B cell (primary cell): ENCODE results near the gene MS4A18. TPM values are rescaled to one million over a fixed set of nuclear protein-coding genes. Genes with fewer than 3 reads are reported as not detected.
"Not testable (repeated sequence)": the region's sequence is repeated elsewhere in the genome, so short reads cannot be mapped to it uniquely, and the experiment has no call there.

Source experiments
- ATAC-seq: fragments of 200-7000 bp; cut with Tn5 transposase; one replicate; pipeline ENCODE4 v1.10.0; 2021; ENCODE audit warnings: low read depth, mild to moderate bottlenecking, moderate number of reproducible peaks, moderate library complexity
- CTCF ChIA-PET: fragments of 350-600 bp; sonication (Branson Sonifier 250); formaldehyde crosslinking; loops from one replicate; lab custom pipeline; 2021; ENCODE audit warnings: antibody characterized with exemption, inconsistent platforms; lab: Charles Lee
- POLR2A ChIA-PET: fragments of 350-600 bp; sonication (Branson Sonifier 250); formaldehyde crosslinking; loops from one replicate; lab custom pipeline; 2021; ENCODE audit warnings: antibody characterized with exemption; lab: Charles Lee
- DNase-seq: peaks from one replicate; pipeline ENCODE4 v3.0.0; 2013
- H2AFZ ChIP-seq: 2 replicates; pipeline ENCODE4 v1.6.1; 2012; ENCODE audit warnings: mild to moderate bottlenecking, low read depth, low read length; ENCODE audit not compliant: insufficient read depth, poor library complexity, severe bottlenecking
- H3K27ac ChIP-seq, 2 donors: 1 replicate in 1 of 2; 2 replicates in 1 of 2; pipeline ENCODE4 v1.5.1; 2012 to 2013; ENCODE audit warnings: low read length in 2 of 2, mild to moderate bottlenecking in 2 of 2, moderate library complexity in 1 of 2
- H3K27me3 ChIP-seq, 4 experiments: fragments of 200-600 bp in 1 of 4; sonication (generic) in 1 of 4; replicated peaks in 1 of 4; 1 replicate in 2 of 4; 2 replicates in 2 of 4; pipeline versions ENCODE4 v1.6.1 to v1.7.0; 2013 to 2016; ENCODE audit warnings: low read length in 3 of 4, mild to moderate bottlenecking in 2 of 4, mixed read lengths in 1 of 4, moderate library complexity in 1 of 4; ENCODE audit not compliant: insufficient read depth in 4 of 4, control insufficient read depth in 3 of 4; ENCODE audit errors: control extremely low read depth in 1 of 4
- H3K36me3 ChIP-seq, 2 experiments: replicated peaks in 1 of 2; 1 replicate in 1 of 2; 2 replicates in 1 of 2; pipeline versions ENCODE4 v1.6.1 to v1.7.1; 2013; ENCODE audit warnings: low read length in 1 of 2; ENCODE audit not compliant: insufficient read depth in 2 of 2, control insufficient read depth in 1 of 2; ENCODE audit errors: control extremely low read depth in 1 of 2, extremely low read depth in 1 of 2
- H3K4me1 ChIP-seq, 2 donors: fragments of 200-600 bp in 1 of 2; sonication (generic) in 1 of 2; 1 replicate in 1 of 2; 2 replicates in 1 of 2; pipeline versions ENCODE4 v1.5.1 to v1.6.1; 2013 to 2017; ENCODE audit warnings: low read length in 2 of 2; ENCODE audit not compliant: control insufficient read depth in 2 of 2, insufficient read depth in 2 of 2
- H3K4me2 ChIP-seq: replicated peaks from 2 replicates; pipeline ENCODE3; 2012; ENCODE audit warnings: mild to moderate bottlenecking, low read depth, low read length; ENCODE audit not compliant: poor library complexity, severe bottlenecking
- H3K4me3 ChIP-seq, 5 experiments: fragments of 200-600 bp in 1 of 5; sonication (generic) in 1 of 5; 1 replicate in 3 of 5; 2 replicates in 2 of 5; pipeline versions ENCODE4 v1.5.1 to v1.7.0; 2011 to 2016; ENCODE audit warnings: low read length in 4 of 5, mild to moderate bottlenecking in 4 of 5, low read depth in 2 of 5, control low read depth in 1 of 5, moderate library complexity in 1 of 5; ENCODE audit not compliant: insufficient read depth in 1 of 5; ENCODE audit errors: control extremely low read depth in 1 of 5, extremely low read depth in 1 of 5
- H3K79me2 ChIP-seq: fragments of 200-600 bp; sonication (generic); one replicate; pipeline ENCODE4 v1.6.0; 2016; ENCODE audit warnings: low read length; ENCODE audit not compliant: control insufficient read depth, insufficient read depth
- H3K9ac ChIP-seq: fragments of 200-600 bp; sonication (generic); 2 replicates; pipeline ENCODE4 v1.6.1; 2017; ENCODE audit warnings: mild to moderate bottlenecking, low read length, moderate library complexity
- H3K9me3 ChIP-seq, 3 donors: one replicate each; pipeline versions ENCODE4 v1.6.1 to v1.7.1; 2013; ENCODE audit warnings: low read length in 2 of 3; ENCODE audit not compliant: control insufficient read depth in 2 of 3, insufficient read depth in 1 of 3; ENCODE audit errors: control extremely low read depth in 1 of 3
- H4K20me1 ChIP-seq: 2 replicates; pipeline ENCODE4 v1.6.0; 2012; ENCODE audit warnings: mild to moderate bottlenecking, low read length; ENCODE audit not compliant: insufficient read depth, control insufficient read depth, poor library complexity, severe bottlenecking
- H3K27ac Mint-ChIP-seq: one replicate; pipeline ENCODE4 v1.8.0; 2021; ENCODE audit warnings: mixed read lengths
- H3K27me3 Mint-ChIP-seq: one replicate; pipeline ENCODE4 v1.8.0; 2021; ENCODE audit warnings: mixed read lengths
- H3K4me1 Mint-ChIP-seq: one replicate; pipeline ENCODE4 v1.8.0; 2021; ENCODE audit warnings: mixed read lengths
- H3K4me3 Mint-ChIP-seq: one replicate; pipeline ENCODE4 v1.8.0; 2021; ENCODE audit warnings: mixed read lengths
- H3K9me3 Mint-ChIP-seq: one replicate; pipeline ENCODE4 v1.8.0; 2022; ENCODE audit warnings: mixed read lengths; ENCODE audit not compliant: insufficient read depth
- EZH2 ChIP-seq: IDR thresholded peaks from 2 replicates; pipeline ENCODE4 v1.6.1; 2012; ENCODE audit warnings: borderline replicate concordance, low read depth, mild to moderate bottlenecking, moderate library complexity, low read length; ENCODE audit not compliant: insufficient read depth, poor library complexity, severe bottlenecking
- WGBS: methylation state at CpG from one replicate; pipeline ENCODE4 v1.1.5; 2013; ENCODE audit warnings: missing lambda C conversion rate; ENCODE audit not compliant: insufficient coverage; 5-methylcytosine and 5-hydroxymethylcytosine counted together
- intact Hi-C: fragments of 100-400 bp; cut with micrococcal nuclease; formaldehyde crosslinking; loops from one replicate; pipeline ENCODE4 v1.10.0; 2022
- polyA plus RNA-seq: library from polyadenylated mRNA; depleted of rRNA; stranded (reverse); fragments of >200 nt; gene quantifications from 2 replicates; pipeline ENCODE4 v1.2.3, GENCODE V29; 2012
- total RNA-seq, 2 donors: library from RNA; stranded (reverse); fragments of 120-200 nt in 1 of 2; gene quantifications; 1 replicate in 1 of 2; 2 replicates in 1 of 2; pipeline versions ENCODE4 v1.2.3 to v1.2.4, GENCODE V29; 2013 to 2022
- TF ChIP-seq, protein P1 (sequence below): fragments of 200-600 bp; IDR thresholded peaks from one replicate; pipeline ENCODE4 v1.8.0; 2022; ENCODE audit warnings: antibody characterized with exemption, mild to moderate bottlenecking

MS4A18 gene
- total and polyA plus RNA-seq, 2 donors (not counting 1 experiment from before 2014, with no cell fraction given) = not detected

DNA sequence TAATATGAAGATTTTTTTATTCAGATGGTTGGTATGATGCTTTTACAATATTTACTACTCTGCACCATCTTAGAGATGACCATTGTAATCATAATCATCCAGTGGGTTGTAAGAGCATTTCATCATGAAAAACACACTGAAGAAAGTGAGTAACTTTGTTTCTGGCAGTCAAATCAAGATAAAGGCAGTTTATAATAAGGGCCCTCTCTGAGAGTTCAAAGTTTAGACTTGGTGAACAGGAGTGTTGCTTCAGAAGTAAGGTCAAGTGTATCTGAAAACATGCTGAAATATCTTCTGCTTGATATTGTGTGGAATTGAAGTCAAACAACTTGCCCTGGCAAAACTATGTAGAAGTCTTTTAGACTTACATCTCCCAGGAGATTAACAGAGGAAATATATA is 44.6 kb upstream of the MS4A18 start:
- Histone ChIP-seq H2AFZ (no peak overlapping the region), H3K27me3 (peaks cover 0 to 1% (median 0%) of the 10 kb centered on the region in 4 experiments), H3K4me2 (no peak overlapping the region), H3K4me1 (peaks cover 12 to 13% of the 10 kb centered on the region in 2 donors), H3K4me3 (no peak overlapping the region), H3K9ac (no peak overlapping the region), H3K27ac (no peak overlapping the region), H4K20me1 (no peaks in the 10 kb centered on the region), H3K36me3 (no peaks in the 10 kb centered on the region), H3K9me3 (peaks cover 3 to 27% (median 15%) of the 10 kb centered on the region in 3 donors), H3K79me2 (no peaks in the 10 kb centered on the region)
- H3K27me3 Mint-ChIP-seq = peaks cover 8% of the 10 kb centered on the region
- DNase-seq = no peak
- H3K4me3 Mint-ChIP-seq = no peak overlapping the region
- TF ChIP-seq, protein P1, sequence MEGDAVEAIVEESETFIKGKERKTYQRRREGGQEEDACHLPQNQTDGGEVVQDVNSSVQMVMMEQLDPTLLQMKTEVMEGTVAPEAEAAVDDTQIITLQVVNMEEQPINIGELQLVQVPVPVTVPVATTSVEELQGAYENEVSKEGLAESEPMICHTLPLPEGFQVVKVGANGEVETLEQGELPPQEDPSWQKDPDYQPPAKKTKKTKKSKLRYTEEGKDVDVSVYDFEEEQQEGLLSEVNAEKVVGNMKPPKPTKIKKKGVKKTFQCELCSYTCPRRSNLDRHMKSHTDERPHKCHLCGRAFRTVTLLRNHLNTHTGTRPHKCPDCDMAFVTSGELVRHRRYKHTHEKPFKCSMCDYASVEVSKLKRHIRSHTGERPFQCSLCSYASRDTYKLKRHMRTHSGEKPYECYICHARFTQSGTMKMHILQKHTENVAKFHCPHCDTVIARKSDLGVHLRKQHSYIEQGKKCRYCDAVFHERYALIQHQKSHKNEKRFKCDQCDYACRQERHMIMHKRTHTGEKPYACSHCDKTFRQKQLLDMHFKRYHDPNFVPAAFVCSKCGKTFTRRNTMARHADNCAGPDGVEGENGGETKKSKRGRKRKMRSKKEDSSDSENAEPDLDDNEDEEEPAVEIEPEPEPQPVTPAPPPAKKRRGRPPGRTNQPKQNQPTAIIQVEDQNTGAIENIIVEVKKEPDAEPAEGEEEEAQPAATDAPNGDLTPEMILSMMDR = no peak
- TF ChIP-seq EZH2 = no peak
- no peak overlapping the region for H3K27ac Mint-ChIP-seq
- peaks cover 15% of the 10 kb centered on the region for H3K4me1 Mint-ChIP-seq
- ChIA-PET CTCF (no interaction called here), POLR2A (no interaction called here)
- H3K9me3 Mint-ChIP-seq = peaks cover 17% of the 10 kb centered on the region
- intact Hi-C loops = no loop called here
- ATAC-seq = no peak

DNA sequence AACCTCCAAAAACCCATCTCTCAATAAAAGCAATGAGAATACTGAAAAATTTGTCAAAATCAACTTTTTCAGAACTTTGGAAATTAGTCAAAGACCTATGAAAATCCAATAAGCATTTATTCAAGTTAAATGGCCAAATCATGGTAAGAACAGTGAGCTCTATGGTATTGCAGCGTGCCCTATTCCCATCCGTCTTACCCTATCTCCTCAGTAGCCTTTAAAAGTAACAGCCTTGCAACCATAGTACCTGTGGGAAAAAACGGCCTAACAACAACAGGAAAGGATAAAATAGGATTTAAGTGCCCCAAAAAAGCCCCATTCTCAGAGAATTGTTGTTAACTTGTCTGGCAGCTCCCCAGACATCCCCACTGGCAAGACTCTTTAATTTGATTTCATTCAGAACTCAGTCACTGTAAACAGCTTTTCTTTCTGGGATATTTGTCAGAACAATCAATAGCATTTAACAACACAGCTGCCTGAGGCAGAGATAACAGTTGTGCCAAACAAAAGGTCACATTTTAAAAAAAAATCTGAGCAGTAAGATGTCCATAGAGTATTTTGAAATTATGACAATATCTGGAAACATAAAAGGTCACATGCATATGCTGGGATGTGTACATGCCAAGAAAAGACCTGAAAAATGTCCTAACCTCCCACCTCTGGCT is 43.9 kb upstream of the MS4A18 start:
- TF ChIP-seq EZH2 = no peak
- TF ChIP-seq, protein P1 = no peak
- H3K4me3 Mint-ChIP-seq = no peak overlapping the region
- no peak overlapping the region for H3K4me3 ChIP-seq
- ChIA-PET CTCF (no interaction called here), POLR2A (no interaction called here)
- DNase-seq (no peak), ATAC-seq (no peak)
- peaks cover 12 to 13% of the 10 kb centered on the region in 2 donors for H3K4me1 ChIP-seq
- H3K4me2 ChIP-seq = no peak overlapping the region
- no peak overlapping the region for H3K27ac Mint-ChIP-seq
- peaks cover 15% of the 10 kb centered on the region for H3K4me1 Mint-ChIP-seq
- no peaks in the 10 kb centered on the region for H3K36me3 ChIP-seq
- H3K9me3 ChIP-seq = peaks cover 3 to 27% (median 15%) of the 10 kb centered on the region in 3 donors
- no peak overlapping the region for H3K9ac ChIP-seq
- no peaks in the 10 kb centered on the region for H4K20me1 ChIP-seq
- peaks cover 8% of the 10 kb centered on the region for H3K27me3 Mint-ChIP-seq
- no peak overlapping the region for H2AFZ ChIP-seq
- no peaks in the 10 kb centered on the region for H3K27me3 ChIP-seq
- H3K27ac ChIP-seq = no peak overlapping the region
- intact Hi-C loops = no loop called here
- peaks cover 17% of the 10 kb centered on the region for H3K9me3 Mint-ChIP-seq
- 100% methylated on average over 1 of the region's 3 CpGs for WGBS
- H3K79me2 ChIP-seq = no peaks in the 10 kb centered on the region

DNA sequence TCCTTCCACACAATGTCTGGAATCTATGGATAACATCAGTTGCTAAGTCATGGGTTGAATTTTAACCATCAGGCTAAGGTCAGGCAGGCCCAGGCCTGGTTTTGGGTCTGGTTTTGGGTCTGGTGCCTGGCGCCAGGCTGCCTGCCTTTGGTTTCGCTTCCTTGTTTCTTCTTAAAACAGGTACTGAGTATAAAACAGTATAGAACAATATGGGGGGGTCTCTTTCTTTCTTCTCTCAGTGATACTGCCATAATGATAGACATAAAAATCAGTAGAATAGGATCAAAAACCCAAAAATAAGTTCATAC is 40.0 kb upstream of the MS4A18 start:
- H3K4me3 ChIP-seq = peak overlapping the region in 1 of 5 experiments; percentile 33
- H3K9me3 Mint-ChIP-seq = not testable (repeated sequence)
- peak overlapping the region; percentile 72 for H3K27ac Mint-ChIP-seq

More for the DNA sequence above, 40.0 kb upstream of the MS4A18 start:
- H3K4me1 Mint-ChIP-seq = peaks cover 15% of the 10 kb centered on the region
- no CpG with 5 or more reads among the region's 2 CpGs for WGBS
- ATAC-seq = peak; percentile 24
- peak overlapping the region; percentile 47 for H2AFZ ChIP-seq
- peak overlapping the region; percentile 25 to 68 for H3K27ac ChIP-seq
- H3K4me1 ChIP-seq = peaks cover 12 to 13% of the 10 kb centered on the region in 2 donors
- H3K36me3 ChIP-seq, intact Hi-C loops, H3K27me3 ChIP-seq, POLR2A ChIA-PET, H3K9me3 ChIP-seq, H3K79me2 ChIP-seq, H3K4me3 Mint-ChIP-seq, H3K27me3 Mint-ChIP-seq, H4K20me1 ChIP-seq: not testable (repeated sequence)
- DNase-seq = peak; percentile 61
- H3K9ac ChIP-seq = peak overlapping the region; percentile 9
- CTCF ChIA-PET = interaction anchor here (1.1 kb wide), 1 partner anchor 12 kb away, joined by 3 read pairs; no protein-coding TSS in a partner anchor
- peak overlapping the region; percentile 46 for H3K4me2 ChIP-seq
